Keratinocyte (primary cell): Measurements from ENCODE around the gene CLDN5.

ENCODE experiments used
- CTCF ChIP-seq, 3 experiments: IDR thresholded peaks in 1 of 3; conservative IDR thresholded peaks in 1 of 3; optimal IDR thresholded peaks in 1 of 3; 2 replicates in 2 of 3; 3 replicates in 1 of 3; pipeline versions ENCODE3 to v1.5.1; 2011; ENCODE audit warnings: low read length in 3 of 3, mild to moderate bottlenecking in 3 of 3, moderate library complexity in 2 of 3, control low read depth in 1 of 3, inconsistent platforms in 1 of 3; ENCODE audit not compliant: insufficient read depth in 2 of 3; ENCODE audit errors: extremely low read depth in 1 of 3
- EZH2 ChIP-seq: IDR thresholded peaks from one replicate; pipeline ENCODE4 v1.6.1; 2012; ENCODE audit warnings: inconsistent platforms, mild to moderate bottlenecking, low read length, moderate library complexity

- no peak for TF ChIP-seq CTCF (optimal IDR thresholded peaks at IDR 0.05 in 1 of 3, IDR thresholded peaks at IDR 0.05 in 1 of 3, conservative IDR thresholded peaks at IDR 0.05 in 1 of 3; ENCODE audit: extremely low read depth in 1 of 3, insufficient read depth in 2 of 3, low read length in 3 of 3)
- TF ChIP-seq EZH2: no peak
Measured at GRCh38 chr22:19504900-19505734, 19.1 kb downstream of the CLDN5 start.
